ENCODE measurements around the gene OCIAD2.

DNA sequence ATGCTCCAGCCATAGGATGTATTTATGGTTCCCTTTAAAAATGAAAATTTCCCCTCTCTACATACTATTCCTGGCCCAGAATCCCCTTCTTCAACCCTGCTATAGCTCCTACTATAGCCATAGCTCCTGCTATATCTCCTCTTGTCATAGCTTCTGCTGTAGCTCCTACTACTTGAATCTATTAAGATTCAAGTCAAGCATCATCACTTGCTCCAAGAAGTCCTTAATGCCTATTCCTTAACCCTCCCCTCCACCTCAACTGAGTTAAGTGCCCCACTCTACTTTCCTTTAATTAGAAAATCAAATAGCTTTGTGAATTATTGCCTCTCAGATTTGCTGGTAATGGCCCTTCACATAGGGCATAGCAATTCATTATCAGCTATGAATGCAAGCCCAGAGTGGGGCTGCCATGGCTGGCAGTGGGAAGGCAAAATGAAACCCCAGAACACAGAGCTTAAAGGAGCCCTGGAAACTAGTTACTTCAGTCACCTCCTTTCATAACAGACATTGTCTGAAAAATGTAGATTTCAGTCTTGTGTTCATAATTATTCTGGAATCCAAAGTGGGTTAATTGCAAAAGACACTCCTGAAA, 15.4 kb downstream of the OCIAD2 start:
- TF ChIP-seq, protein P1, sequence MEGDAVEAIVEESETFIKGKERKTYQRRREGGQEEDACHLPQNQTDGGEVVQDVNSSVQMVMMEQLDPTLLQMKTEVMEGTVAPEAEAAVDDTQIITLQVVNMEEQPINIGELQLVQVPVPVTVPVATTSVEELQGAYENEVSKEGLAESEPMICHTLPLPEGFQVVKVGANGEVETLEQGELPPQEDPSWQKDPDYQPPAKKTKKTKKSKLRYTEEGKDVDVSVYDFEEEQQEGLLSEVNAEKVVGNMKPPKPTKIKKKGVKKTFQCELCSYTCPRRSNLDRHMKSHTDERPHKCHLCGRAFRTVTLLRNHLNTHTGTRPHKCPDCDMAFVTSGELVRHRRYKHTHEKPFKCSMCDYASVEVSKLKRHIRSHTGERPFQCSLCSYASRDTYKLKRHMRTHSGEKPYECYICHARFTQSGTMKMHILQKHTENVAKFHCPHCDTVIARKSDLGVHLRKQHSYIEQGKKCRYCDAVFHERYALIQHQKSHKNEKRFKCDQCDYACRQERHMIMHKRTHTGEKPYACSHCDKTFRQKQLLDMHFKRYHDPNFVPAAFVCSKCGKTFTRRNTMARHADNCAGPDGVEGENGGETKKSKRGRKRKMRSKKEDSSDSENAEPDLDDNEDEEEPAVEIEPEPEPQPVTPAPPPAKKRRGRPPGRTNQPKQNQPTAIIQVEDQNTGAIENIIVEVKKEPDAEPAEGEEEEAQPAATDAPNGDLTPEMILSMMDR (conservative IDR thresholded peaks at IDR 0.05 in 1 of 2, IDR thresholded peaks at IDR 0.05 in 1 of 2; ENCODE audit: extremely low read depth in 1 of 2, insufficient read depth in 1 of 2, low read depth in 1 of 2, low read length in 2 of 2), result no peak
- TF ChIP-seq EZH2 (IDR thresholded peaks at IDR 0.05; ENCODE audit: borderline replicate concordance, low read length), result no peak

Measured in mammary epithelial cell (primary cell).